Neural cell (in vitro differentiated cells): Measurements from ENCODE around the gene STYK1.

Experiments
- CTCF ChIP-seq: fragments of 450-650 bp; IDR thresholded peaks from 2 replicates; pipeline ENCODE4 v1.5.1; 2014; ENCODE audit warnings: antibody characterized with exemption, mild to moderate bottlenecking, moderate library complexity; ENCODE audit not compliant: poor library complexity, severe bottlenecking
- POLR2AphosphoS5 ChIP-seq: IDR thresholded peaks from 2 replicates; pipeline ENCODE4 v1.6.1; 2012
- REST ChIP-seq: IDR thresholded peaks from 2 replicates; pipeline ENCODE4 v1.6.1; 2012; ENCODE audit warnings: borderline replicate concordance
- TAF1 ChIP-seq: IDR thresholded peaks from 2 replicates; pipeline ENCODE4 v1.6.1; 2012; ENCODE audit warnings: low read depth

- TF ChIP-seq CTCF (no peak), POLR2AphosphoS5 (no peak), REST (no peak), TAF1 (no peak)
Observed at GRCh38 chr12:10620078-10620779, 53.6 kb downstream of the STYK1 start.
